Measurements from ENCODE around the gene PARP15. TPM values are rescaled to one million over a fixed set of nuclear protein-coding genes. Genes with fewer than 3 reads are reported as not detected.

The PARP15 gene
- total and polyA plus RNA-seq, 4 donors = 2.4 to 6.1 (median 4.4) TPM

GRCh38 chr3:122660297-122660974 is 83.0 kb downstream of the PARP15 start:
- WGBS, 2 donors = 66 to 76% methylated on average over 14 of the region's 14 CpGs
- H3K9ac ChIP-seq (ENCODE audit: insufficient read depth in 1 of 2, low read length in 2 of 2) = no peak overlapping the region
- TF ChIP-seq, protein P1, sequence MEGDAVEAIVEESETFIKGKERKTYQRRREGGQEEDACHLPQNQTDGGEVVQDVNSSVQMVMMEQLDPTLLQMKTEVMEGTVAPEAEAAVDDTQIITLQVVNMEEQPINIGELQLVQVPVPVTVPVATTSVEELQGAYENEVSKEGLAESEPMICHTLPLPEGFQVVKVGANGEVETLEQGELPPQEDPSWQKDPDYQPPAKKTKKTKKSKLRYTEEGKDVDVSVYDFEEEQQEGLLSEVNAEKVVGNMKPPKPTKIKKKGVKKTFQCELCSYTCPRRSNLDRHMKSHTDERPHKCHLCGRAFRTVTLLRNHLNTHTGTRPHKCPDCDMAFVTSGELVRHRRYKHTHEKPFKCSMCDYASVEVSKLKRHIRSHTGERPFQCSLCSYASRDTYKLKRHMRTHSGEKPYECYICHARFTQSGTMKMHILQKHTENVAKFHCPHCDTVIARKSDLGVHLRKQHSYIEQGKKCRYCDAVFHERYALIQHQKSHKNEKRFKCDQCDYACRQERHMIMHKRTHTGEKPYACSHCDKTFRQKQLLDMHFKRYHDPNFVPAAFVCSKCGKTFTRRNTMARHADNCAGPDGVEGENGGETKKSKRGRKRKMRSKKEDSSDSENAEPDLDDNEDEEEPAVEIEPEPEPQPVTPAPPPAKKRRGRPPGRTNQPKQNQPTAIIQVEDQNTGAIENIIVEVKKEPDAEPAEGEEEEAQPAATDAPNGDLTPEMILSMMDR (IDR thresholded peaks at IDR 0.05; ENCODE audit: control extremely low read depth, extremely low read depth) = no peak
- no peak for ATAC-seq (ENCODE audit: insufficient read depth, low FRiP score)
- H3K27ac ChIP-seq (ENCODE audit: low read depth in 1 of 2, low read length in 1 of 2) = no peak overlapping the region
- no peaks in the 10 kb centered on the region for H3K27me3 ChIP-seq (ENCODE audit: control insufficient read depth in 3 of 3, insufficient read depth in 3 of 3, low read length in 2 of 3)
- H3K4me1 ChIP-seq (ENCODE audit: control insufficient read depth in 5 of 5, insufficient read depth in 5 of 5, low read length in 5 of 5) = no peaks in the 10 kb centered on the region
- H3K36me3 ChIP-seq (ENCODE audit: control insufficient read depth in 4 of 4, insufficient read depth in 4 of 4, low read length in 4 of 4) = no peaks in the 10 kb centered on the region
- DNase-seq = no peak
- no peak overlapping the region for H3K4me3 ChIP-seq
- H3K9me3 ChIP-seq (ENCODE audit: control insufficient read depth in 4 of 4, insufficient read depth in 3 of 4, low read length in 3 of 4) = peaks cover 0 to 5% (median 0%) of the 10 kb centered on the region in 4 donors

- Histone ChIP-seq H3K4me1 (ENCODE audit: control insufficient read depth in 5 of 5, insufficient read depth in 5 of 5, low read length in 5 of 5) (no peaks in the 10 kb centered on the region), H3K27ac (ENCODE audit: low read depth in 1 of 2, low read length in 1 of 2) (no peak overlapping the region), H3K36me3 (ENCODE audit: control insufficient read depth in 4 of 4, insufficient read depth in 4 of 4, low read length in 4 of 4) (no peaks in the 10 kb centered on the region), H3K4me3 (no peak overlapping the region), H3K9ac (ENCODE audit: insufficient read depth in 1 of 2, low read length in 2 of 2) (no peak overlapping the region), H3K27me3 (ENCODE audit: control insufficient read depth in 3 of 3, insufficient read depth in 3 of 3, low read length in 2 of 3) (no peaks in the 10 kb centered on the region), H3K9me3 (ENCODE audit: control insufficient read depth in 4 of 4, insufficient read depth in 3 of 4, low read length in 3 of 4) (peaks cover 0 to 5% (median 0%) of the 10 kb centered on the region in 4 donors)
- no peak for ATAC-seq (ENCODE audit: insufficient read depth, low FRiP score)
- no peak for DNase-seq
- WGBS, 2 donors = 80 to 88% methylated on average over 13 of the region's 13 CpGs
- TF ChIP-seq, protein P1 (IDR thresholded peaks at IDR 0.05; ENCODE audit: control extremely low read depth, extremely low read depth) = no peak
Measured at GRCh38 chr3:122661633-122662032, 84.2 kb downstream of the PARP15 start.

DNA sequence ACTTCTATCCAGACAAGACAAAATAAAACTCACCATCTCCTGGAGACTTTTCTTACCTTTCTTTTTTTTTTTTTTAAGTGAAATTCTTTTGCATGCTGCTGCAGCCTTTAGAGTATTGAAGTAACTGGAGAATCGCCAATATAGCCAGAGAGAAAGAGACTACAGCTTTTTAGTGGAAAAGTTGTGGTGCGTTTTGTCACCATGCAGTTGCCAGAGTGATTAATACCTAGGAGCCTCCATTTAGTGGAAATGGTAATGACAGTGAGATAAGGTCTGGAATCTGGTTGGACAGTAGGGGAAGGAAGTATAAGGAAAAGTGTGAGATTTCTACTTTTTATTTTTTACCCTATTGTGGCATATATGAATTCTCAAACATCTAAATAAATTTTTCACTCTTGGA is 85.1 kb downstream of the PARP15 start:
- H3K9me3 ChIP-seq (ENCODE audit: control insufficient read depth in 4 of 4, insufficient read depth in 3 of 4, low read length in 3 of 4) = peaks cover 0 to 5% (median 0%) of the 10 kb centered on the region in 4 donors
- TF ChIP-seq, protein P1 (IDR thresholded peaks at IDR 0.05; ENCODE audit: control extremely low read depth, extremely low read depth) = no peak
- H3K27me3 ChIP-seq (ENCODE audit: control insufficient read depth in 3 of 3, insufficient read depth in 3 of 3, low read length in 2 of 3) = no peaks in the 10 kb centered on the region
- no peak overlapping the region for H3K27ac ChIP-seq (ENCODE audit: low read depth in 1 of 2, low read length in 1 of 2)
- no peak for ATAC-seq (ENCODE audit: insufficient read depth, low FRiP score)
- no peaks in the 10 kb centered on the region for H3K4me1 ChIP-seq (ENCODE audit: control insufficient read depth in 5 of 5, insufficient read depth in 5 of 5, low read length in 5 of 5)
- H3K9ac ChIP-seq (ENCODE audit: insufficient read depth in 1 of 2, low read length in 2 of 2) = no peak overlapping the region
- 74 to 93% methylated on average over 2 of the region's 2 CpGs for WGBS, 2 donors
- no peak overlapping the region for H3K4me3 ChIP-seq
- no peak for DNase-seq
- no peaks in the 10 kb centered on the region for H3K36me3 ChIP-seq (ENCODE audit: control insufficient read depth in 4 of 4, insufficient read depth in 4 of 4, low read length in 4 of 4)

Measured in lung (tissue), 12 donors.